ENCODE data around the gene RBCK1. TPM values are rescaled to one million over a fixed set of nuclear protein-coding genes. Genes with fewer than 3 reads are reported as not detected.

RBCK1 gene
- total and polyA plus RNA-seq, 10 of the 15 experiments (the other 5 are each of a cell fraction or from before 2014, with no cell fraction given), result 14.1 to 99.7 (median 76.0) TPM

GRCh38 chr20:440148-440547, 32.0 kb downstream of the RBCK1 start:
- CTCF ChIA-PET, result no interaction called here
- peaks cover 21% of the 10 kb centered on the region for H3K4me1 ChIP-seq (ENCODE audit: control insufficient read depth, insufficient read depth, low read length)
- BruUV-seq (replicated peaks), result no TSS peak

More at GRCh38 chr20:440148-440547, 32.0 kb downstream of the RBCK1 start:
- no peaks in the 10 kb centered on the region for H3K79me2 ChIP-seq (ENCODE audit: control insufficient read depth, insufficient read depth, low read length)
- H4K20me1 ChIP-seq (ENCODE audit: control insufficient read depth, insufficient read depth), result no peaks in the 10 kb centered on the region
- ChIA-PET RAD21 (ENCODE audit: unreplicated experiment) (no interaction called here), POLR2A (no interaction called here), SMC1A (ENCODE audit: uncharacterized antibody, unreplicated experiment) (no interaction called here)
- no peak overlapping the region for H3K4me3 ChIP-seq
- 91% methylated on average over 7 of the region's 7 CpGs for WGBS (ENCODE audit: insufficient coverage, insufficient replicate concordance, low lambda C conversion rate, missing lambda C conversion rate)
- H3K9ac ChIP-seq (ENCODE audit: control insufficient read depth, insufficient read depth, low read length), result no peak overlapping the region
- ATAC-seq (no peak), DNase-seq (ENCODE audit: low read depth, low spot score) (no peak), FAIRE-seq (no peak)
- intact Hi-C loops (cut with micrococcal nuclease; ENCODE audit: unreplicated experiment) (no loop called here), in situ Hi-C loops (cut with MboI) (no loop called here)
- no peak overlapping the region for H2AFZ ChIP-seq (ENCODE audit: control insufficient read depth, low read depth, low read length)
- no peak overlapping the region for H3K27ac ChIP-seq (ENCODE audit: control insufficient read depth, insufficient read depth)
- no peak for TF ChIP-seq FOXM1 (IDR thresholded peaks at IDR 0.05; ENCODE audit: low read depth, low read length)
- no peak for TF ChIP-seq RELB (IDR thresholded peaks at IDR 0.05; ENCODE audit: low read depth)
- TF ChIP-seq GATAD2B (conservative IDR thresholded peaks at IDR 0.05; ENCODE audit: low read depth), result no peak
- TF ChIP-seq BCL11A (IDR thresholded peaks at IDR 0.05; ENCODE audit: low read depth, low read length), result no peak
- no peak for TF ChIP-seq TARDBP (IDR thresholded peaks at IDR 0.05; ENCODE audit: borderline replicate concordance)
- no peak for TF ChIP-seq RBBP5 (conservative IDR thresholded peaks at IDR 0.05)
- no peak for TF ChIP-seq BRCA1 (IDR thresholded peaks at IDR 0.05; ENCODE audit: low read depth, low read length)
- TF ChIP-seq NBN (IDR thresholded peaks at IDR 0.05), result no peak
- no peak for TF ChIP-seq IRF3 (IDR thresholded peaks at IDR 0.05)
- TF ChIP-seq NFIC (IDR thresholded peaks at IDR 0.05; ENCODE audit: low read depth, low read length), result no peak
- no peak for TF ChIP-seq NFYB (IDR thresholded peaks at IDR 0.05; ENCODE audit: insufficient read depth, low read depth, low read length)
- no peak for TF ChIP-seq NFYA (IDR thresholded peaks at IDR 0.05; ENCODE audit: borderline replicate concordance, low read depth, low read length)
- TF ChIP-seq E2F8 (IDR thresholded peaks at IDR 0.05; ENCODE audit: low read depth, partially characterized antibody), result no peak
- TF ChIP-seq ZZZ3 (IDR thresholded peaks at IDR 0.05; ENCODE audit: control insufficient read depth, insufficient read length, low read depth), result no peak
- TF ChIP-seq ZNF274 (IDR thresholded peaks at IDR 0.05; ENCODE audit: insufficient read depth, insufficient read length), result no peak
- no peak for TF ChIP-seq CBFB (IDR thresholded peaks at IDR 0.05; ENCODE audit: low read depth)
- TF ChIP-seq DPF2 (IDR thresholded peaks at IDR 0.05), result no peak
- TF ChIP-seq FOXK2 (IDR thresholded peaks at IDR 0.05), result no peak
- TF ChIP-seq SMAD5 (IDR thresholded peaks at IDR 0.05; ENCODE audit: low read depth), result no peak
- no peak for TF ChIP-seq MAX (IDR thresholded peaks at IDR 0.05; ENCODE audit: low read depth, low read length)
- H3K9me3 ChIP-seq (replicated peaks; ENCODE audit: control insufficient read depth, insufficient read depth, low read length), result no peaks in the 10 kb centered on the region
- H3K36me3 ChIP-seq (ENCODE audit: control insufficient read depth in 2 of 2, insufficient read depth in 2 of 2, low read length in 1 of 2), result peaks cover 26 to 45% of the 10 kb centered on the region in 2 experiments
- H3K27me3 ChIP-seq (replicated peaks in 1 of 2; ENCODE audit: control insufficient read depth in 2 of 2, insufficient read depth in 2 of 2, low read length in 1 of 2), result no peaks in the 10 kb centered on the region
- no peak overlapping the region for H3K4me2 ChIP-seq (ENCODE audit: control insufficient read depth, insufficient read depth)

Measured in GM12878 (cell line).